Measurements from ENCODE around the gene ERAL1. TPM values are rescaled to one million over a fixed set of nuclear protein-coding genes. Genes with fewer than 3 reads are reported as not detected.

ERAL1 gene
- total and polyA plus RNA-seq, 2 of the 13 experiments (the other 11 are each of a cell fraction or from before 2014, with no cell fraction given): 46.9 to 72.2 TPM

GRCh38 chr17:28902819-28903545 is 48.2 kb downstream of the ERAL1 start, which contains the start of gene DHRS13:
DHRS13 (minus strand) TSS chr17:28903079; CDS start chr17:28902944, 135 bp downstream.
- peak within 1 kb of the TSS; percentile 81 for H3K9ac ChIP-seq (ENCODE audit: insufficient read depth, low read depth, low read length)
- H3K4me2 ChIP-seq (ENCODE audit: low read depth, low read length): peak within 1 kb of the TSS; percentile 95
- no peaks in the 10 kb centered on the region for H4K20me1 ChIP-seq (ENCODE audit: insufficient read depth, low read length)
- in situ Hi-C loops (cut with HindIII; ENCODE audit: extremely low pct_ligation_motif_present, low pct_unique_long_range_greater_than_20kb) (no loop called here), intact Hi-C loops (cut with micrococcal nuclease; ENCODE audit: unreplicated experiment) (loop anchor here (2.0 kb wide), 1 partner anchor 14 kb away; no protein-coding TSS in a partner anchor)
- peaks cover 6 to 27% of the 10 kb centered on the region in 2 experiments; a peak in 3 of 5 replicates for H3K36me3 ChIP-seq (replicated peaks in 1 of 2; ENCODE audit: control insufficient read depth in 1 of 2, insufficient read depth in 2 of 2, low read length in 2 of 2)
- ChIA-PET POLR2A (interaction anchor here (0.9 to 2.3 kb wide), 6 partner anchors 24 to 184 kb away, joined by 3 to 7 read pairs (median 4); partner anchors contain the start of genes PHF12 and RPL23A), CTCF (ENCODE audit: low intra/inter-chr PET ratio, low total read pairs) (interaction anchor here (0.6 to 3.6 kb wide), 10 partner anchors 9 to 176 kb away, joined by 3 to 36 read pairs (median 4); partner anchors contain the start of gene ERAL1)
- DNase-seq (ENCODE audit: low spot score): peak; percentile 91
- peaks cover 7% of the 10 kb centered on the region for H3K79me2 ChIP-seq (ENCODE audit: insufficient read depth, low read length)
- peak within 1 kb of the TSS; percentile 43 for H2AFZ ChIP-seq (ENCODE audit: low read length)
- peak; percentile 77 for FAIRE-seq
- H3K27me3 ChIP-seq (ENCODE audit: control insufficient read depth in 1 of 2, insufficient read depth in 2 of 2, low read length in 2 of 2): no peaks in the 10 kb centered on the region; a peak in 1 of 5 replicates
- no TSS peak for BruUV-seq (replicated peaks)
- H3K4me1 ChIP-seq (ENCODE audit: insufficient read depth, low read length): peaks cover 37% of the 10 kb centered on the region
- peak within 1 kb of the TSS; percentile 63 to 89 (median 85) for H3K4me3 ChIP-seq (replicated peaks in 1 of 3; ENCODE audit: insufficient read depth in 1 of 3, low read depth in 2 of 3, low read length in 3 of 3)
- peak; percentile 91 for ATAC-seq
- WGBS (ENCODE audit: low lambda C conversion rate): 6% methylated on average over 4 of the region's 55 CpGs
- H3K27ac ChIP-seq (ENCODE audit: extremely low read length, insufficient read depth, low read length): peak within 1 kb of the TSS; percentile 73
- no peaks in the 10 kb centered on the region for H3K9me3 ChIP-seq (ENCODE audit: low read length)
- TF ChIP-seq ZNF550 (CRISPR knock-in tag; IDR thresholded peaks at IDR 0.05; ENCODE audit: borderline replicate concordance) (no peak), DMAP1 (CRISPR knock-in tag; IDR thresholded peaks at IDR 0.05) (peak; percentile 83), ZNF234 (CRISPR knock-in tag; conservative IDR thresholded peaks at IDR 0.05) (no peak), ZMYM2 (CRISPR knock-in tag; IDR thresholded peaks at IDR 0.05) (peak; percentile 58; the same call in 1 of the 2 replicates), ZNF17 (CRISPR knock-in tag; IDR thresholded peaks at IDR 0.05) (no peak), TGIF2 (CRISPR knock-in tag; IDR thresholded peaks at IDR 0.05) (peak; percentile 85), ZNF639 (CRISPR knock-in tag; conservative IDR thresholded peaks at IDR 0.05) (no peak; the same call in 1 of the 2 replicates), KLF11 (CRISPR knock-in tag; IDR thresholded peaks at IDR 0.05) (no peak), SOX13 (IDR thresholded peaks at IDR 0.05) (0 out of 2 replicates have a peak, but pooled peaks have one; percentile 16), SOX13 (CRISPR knock-in tag; conservative IDR thresholded peaks at IDR 0.05 in 1 of 2, IDR thresholded peaks at IDR 0.05 in 1 of 2) (peak in 1 of 2 experiments; percentile 64; a peak in 1 of 4 replicates), MXD1 (CRISPR knock-in tag; IDR thresholded peaks at IDR 0.05) (no peak; the same call in 1 of the 2 replicates), ZNF383 (CRISPR knock-in tag; IDR thresholded peaks at IDR 0.05; ENCODE audit: borderline replicate concordance) (peak; percentile 41; the same call in 1 of the 2 replicates), MYC (CRISPR knock-in tag; IDR thresholded peaks at IDR 0.05; ENCODE audit: borderline replicate concordance) (peak; percentile 95), PAWR (CRISPR knock-in tag; IDR thresholded peaks at IDR 0.05; ENCODE audit: borderline replicate concordance) (0 out of 2 replicates have a peak, but pooled peaks have one; percentile 50)
- TF ChIP-seq, protein P1, sequence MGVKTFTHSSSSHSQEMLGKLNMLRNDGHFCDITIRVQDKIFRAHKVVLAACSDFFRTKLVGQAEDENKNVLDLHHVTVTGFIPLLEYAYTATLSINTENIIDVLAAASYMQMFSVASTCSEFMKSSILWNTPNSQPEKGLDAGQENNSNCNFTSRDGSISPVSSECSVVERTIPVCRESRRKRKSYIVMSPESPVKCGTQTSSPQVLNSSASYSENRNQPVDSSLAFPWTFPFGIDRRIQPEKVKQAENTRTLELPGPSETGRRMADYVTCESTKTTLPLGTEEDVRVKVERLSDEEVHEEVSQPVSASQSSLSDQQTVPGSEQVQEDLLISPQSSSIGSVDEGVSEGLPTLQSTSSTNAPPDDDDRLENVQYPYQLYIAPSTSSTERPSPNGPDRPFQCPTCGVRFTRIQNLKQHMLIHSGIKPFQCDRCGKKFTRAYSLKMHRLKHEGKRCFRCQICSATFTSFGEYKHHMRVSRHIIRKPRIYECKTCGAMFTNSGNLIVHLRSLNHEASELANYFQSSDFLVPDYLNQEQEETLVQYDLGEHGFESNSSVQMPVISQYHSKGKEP (CRISPR knock-in tag; IDR thresholded peaks at IDR 0.05): peak; percentile 46; the same call in 1 of the 2 replicates
- TF ChIP-seq, protein P2, sequence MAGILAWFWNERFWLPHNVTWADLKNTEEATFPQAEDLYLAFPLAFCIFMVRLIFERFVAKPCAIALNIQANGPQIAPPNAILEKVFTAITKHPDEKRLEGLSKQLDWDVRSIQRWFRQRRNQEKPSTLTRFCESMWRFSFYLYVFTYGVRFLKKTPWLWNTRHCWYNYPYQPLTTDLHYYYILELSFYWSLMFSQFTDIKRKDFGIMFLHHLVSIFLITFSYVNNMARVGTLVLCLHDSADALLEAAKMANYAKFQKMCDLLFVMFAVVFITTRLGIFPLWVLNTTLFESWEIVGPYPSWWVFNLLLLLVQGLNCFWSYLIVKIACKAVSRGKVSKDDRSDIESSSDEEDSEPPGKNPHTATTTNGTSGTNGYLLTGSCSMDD (CRISPR knock-in tag; IDR thresholded peaks at IDR 0.05): no peak
- TF ChIP-seq, protein P3, sequence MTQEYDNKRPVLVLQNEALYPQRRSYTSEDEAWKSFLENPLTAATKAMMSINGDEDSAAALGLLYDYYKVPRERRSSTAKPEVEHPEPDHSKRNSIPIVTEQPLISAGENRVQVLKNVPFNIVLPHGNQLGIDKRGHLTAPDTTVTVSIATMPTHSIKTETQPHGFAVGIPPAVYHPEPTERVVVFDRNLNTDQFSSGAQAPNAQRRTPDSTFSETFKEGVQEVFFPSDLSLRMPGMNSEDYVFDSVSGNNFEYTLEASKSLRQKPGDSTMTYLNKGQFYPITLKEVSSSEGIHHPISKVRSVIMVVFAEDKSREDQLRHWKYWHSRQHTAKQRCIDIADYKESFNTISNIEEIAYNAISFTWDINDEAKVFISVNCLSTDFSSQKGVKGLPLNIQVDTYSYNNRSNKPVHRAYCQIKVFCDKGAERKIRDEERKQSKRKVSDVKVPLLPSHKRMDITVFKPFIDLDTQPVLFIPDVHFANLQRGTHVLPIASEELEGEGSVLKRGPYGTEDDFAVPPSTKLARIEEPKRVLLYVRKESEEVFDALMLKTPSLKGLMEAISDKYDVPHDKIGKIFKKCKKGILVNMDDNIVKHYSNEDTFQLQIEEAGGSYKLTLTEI (CRISPR knock-in tag; conservative IDR thresholded peaks at IDR 0.05): no peak

Data from HepG2 (cell line).